H9 (cell line): ENCODE measurements around the gene ZNRF3. TPM values are rescaled to one million over a fixed set of nuclear protein-coding genes. Genes with fewer than 3 reads are reported as not detected.

ENCODE experiments used
- DNase-seq: peaks from one replicate; pipeline ENCODE4 v3.0.0-alpha.2; 2017
- H2AFZ ChIP-seq: one replicate; pipeline ENCODE4 v1.6.1; 2013; ENCODE audit warnings: mild to moderate bottlenecking, low read length, control low read depth, moderate library complexity
- H2AK5ac ChIP-seq: 2 replicates; pipeline ENCODE4 v1.6.1; 2013; ENCODE audit warnings: low read length, control low read depth, mixed read lengths; ENCODE audit not compliant: insufficient read length
- H2BK120ac ChIP-seq: one replicate; pipeline ENCODE4 v1.6.1; 2013; ENCODE audit warnings: low read depth, mild to moderate bottlenecking, low read length, control low read depth, inconsistent platforms; ENCODE audit not compliant: poor library complexity, severe bottlenecking
- H2BK12ac ChIP-seq: 2 replicates; pipeline ENCODE4 v1.6.1; 2013; ENCODE audit warnings: low read length, control low read depth, mixed read lengths, low read depth; ENCODE audit not compliant: insufficient read length
- H2BK15ac ChIP-seq: 2 replicates; pipeline ENCODE4 v1.6.1; 2013; ENCODE audit warnings: low read depth, low read length, control low read depth
- H2BK20ac ChIP-seq: one replicate; pipeline ENCODE4 v1.6.1; 2013; ENCODE audit warnings: low read depth, mild to moderate bottlenecking, low read length, control low read depth, inconsistent platforms; ENCODE audit not compliant: poor library complexity, severe bottlenecking
- H2BK5ac ChIP-seq: 2 replicates; pipeline ENCODE4 v1.6.1; 2013; ENCODE audit warnings: low read length, control low read depth, mixed read lengths; ENCODE audit not compliant: insufficient read length
- H3K14ac ChIP-seq: 2 replicates; pipeline ENCODE4 v1.6.1; 2013; ENCODE audit warnings: low read length, control low read depth; ENCODE audit not compliant: insufficient read depth
- H3K18ac ChIP-seq: 2 replicates; pipeline ENCODE4 v1.6.1; 2013; ENCODE audit warnings: low read depth, mild to moderate bottlenecking, mixed read lengths, low read length, control low read depth; ENCODE audit not compliant: insufficient read length
- H3K23ac ChIP-seq: 2 replicates; pipeline ENCODE4 v1.6.1; 2013; ENCODE audit warnings: low read length, control low read depth, mixed read lengths, low read depth; ENCODE audit not compliant: insufficient read length
- H3K23me2 ChIP-seq: 2 replicates; pipeline ENCODE4 v1.6.1; 2013; ENCODE audit warnings: low read depth, mild to moderate bottlenecking, mixed read lengths, low read length, control low read depth; ENCODE audit not compliant: insufficient read length, poor library complexity, severe bottlenecking
- H3K27ac ChIP-seq: 2 replicates; pipeline ENCODE4 v1.5.1; 2013; ENCODE audit warnings: low read length, control low read depth, mixed read lengths, low read depth; ENCODE audit not compliant: insufficient read length
- H3K27me3 ChIP-seq: 2 replicates; pipeline ENCODE4 v1.6.1; 2013; ENCODE audit warnings: low read length, control low read depth, inconsistent platforms; ENCODE audit not compliant: insufficient read depth
- H3K4ac ChIP-seq: 2 replicates; pipeline ENCODE4 v1.6.1; 2013; ENCODE audit warnings: low read depth, mild to moderate bottlenecking, control low read depth, inconsistent platforms, low read length, moderate library complexity
- H3K4me1 ChIP-seq: 2 replicates; pipeline ENCODE4 v1.6.1; 2013; ENCODE audit warnings: low read length, control low read depth, inconsistent platforms; ENCODE audit not compliant: insufficient read depth
- H3K4me2 ChIP-seq: 2 replicates; pipeline ENCODE4 v1.6.1; 2013; ENCODE audit warnings: low read length, control low read depth, mixed read lengths; ENCODE audit not compliant: insufficient read length, insufficient read depth
- H3K56ac ChIP-seq: 2 replicates; pipeline ENCODE4 v1.6.1; 2013; ENCODE audit warnings: low read depth, mild to moderate bottlenecking, mixed read lengths, low read length, control low read depth; ENCODE audit not compliant: insufficient read length
- H3K79me1 ChIP-seq: 2 replicates; pipeline ENCODE4 v1.6.1; 2013; ENCODE audit warnings: low read depth, mild to moderate bottlenecking, moderate library complexity, low read length, control low read depth, inconsistent platforms; ENCODE audit not compliant: insufficient read depth, poor library complexity, severe bottlenecking
- H3K79me2 ChIP-seq: 2 replicates; pipeline ENCODE4 v1.6.1; 2013; ENCODE audit warnings: low read length, control low read depth, inconsistent platforms; ENCODE audit not compliant: insufficient read depth
- H3K9ac ChIP-seq: 2 replicates; pipeline ENCODE4 v1.6.1; 2013; ENCODE audit warnings: low read length, control low read depth, mixed read lengths; ENCODE audit not compliant: insufficient read length; ENCODE audit errors: extremely low read depth
- H3K9me3 ChIP-seq: one replicate; pipeline ENCODE4 v1.6.1; 2013; ENCODE audit warnings: low read depth, low read length, inconsistent platforms; ENCODE audit not compliant: control insufficient read depth
- H3T11ph ChIP-seq: one replicate; pipeline ENCODE4 v1.6.1; 2013; ENCODE audit warnings: mild to moderate bottlenecking, low read length, control low read depth, inconsistent platforms
- H4K20me1 ChIP-seq: one replicate; pipeline ENCODE4 v1.6.1; 2013; ENCODE audit not compliant: control insufficient read depth, insufficient read length, insufficient read depth
- H4K5ac ChIP-seq: 2 replicates; pipeline ENCODE4 v1.6.1; 2013; ENCODE audit warnings: low read depth, mild to moderate bottlenecking, mixed read lengths, low read length, control low read depth; ENCODE audit not compliant: insufficient read length
- H4K8ac ChIP-seq: replicated peaks from 2 replicates; pipeline ENCODE4 v1.6.1; 2013; ENCODE audit warnings: low read length, control low read depth, mixed read lengths, low read depth; ENCODE audit not compliant: insufficient read length
- H4K91ac ChIP-seq: 2 replicates; pipeline ENCODE4 v1.6.1; 2013; ENCODE audit warnings: low read depth, mild to moderate bottlenecking, moderate library complexity, mixed read lengths, low read length, control low read depth; ENCODE audit not compliant: insufficient read length
- H3K27ac Mint-ChIP-seq, 3 experiments: 2 replicates in 2 of 3; 3 replicates in 1 of 3; pipeline ENCODE4 v1.8.0; 2020 to 2021; ENCODE audit warnings: mixed read lengths in 3 of 3, mild to moderate bottlenecking in 1 of 3, moderate library complexity in 1 of 3
- H3K27me3 Mint-ChIP-seq: 2 replicates; pipeline ENCODE4 v1.8.0; 2021; ENCODE audit warnings: low read depth, mild to moderate bottlenecking, moderate library complexity, mixed read lengths
- H3K36me3 Mint-ChIP-seq, 3 experiments: 2 replicates in 2 of 3; 3 replicates in 1 of 3; pipeline ENCODE4 v1.8.0; 2020 to 2021; ENCODE audit warnings: low read depth in 3 of 3, mixed read lengths in 3 of 3; ENCODE audit not compliant: insufficient read depth in 1 of 3
- H3K4me1 Mint-ChIP-seq, 2 experiments: 2 replicates each; pipeline ENCODE4 v1.8.0; 2020; ENCODE audit warnings: mixed read lengths in 2 of 2
- H3K4me3 Mint-ChIP-seq, 2 experiments: 2 replicates in 1 of 2; 3 replicates in 1 of 2; pipeline ENCODE4 v1.8.0; 2020 to 2021; ENCODE audit warnings: mild to moderate bottlenecking in 2 of 2, mixed read lengths in 2 of 2, moderate library complexity in 1 of 2
- H3K9me3 Mint-ChIP-seq, 2 experiments: 2 replicates in 1 of 2; 3 replicates in 1 of 2; pipeline ENCODE4 v1.8.0; 2020; ENCODE audit warnings: mild to moderate bottlenecking in 2 of 2, mixed read lengths in 2 of 2, moderate library complexity in 1 of 2
- WGBS: extraction: QIAGEN DNeasy Blood & Tissue Kit; methylation state at CpG from one replicate; pipeline ENCODE4 v1.1.7; 2013; ENCODE audit warnings: missing lambda C conversion rate, low lambda C conversion rate, mixed read lengths; ENCODE audit not compliant: insufficient read length; ENCODE audit errors: extremely low coverage; 5-methylcytosine and 5-hydroxymethylcytosine counted together
- total RNA-seq: library from RNA; stranded (reverse); gene quantifications from 2 replicates; pipeline ENCODE4 v1.2.1, GENCODE V29; 2021
- TF ChIP-seq, protein P1 (sequence below): fragments of 200-600 bp; sonication (generic); conservative IDR thresholded peaks from 3 replicates; pipeline ENCODE4 v1.8.0; 2021; ENCODE audit warnings: antibody characterized with exemption, mild to moderate bottlenecking

ZNRF3 gene
- total RNA-seq, 1 experiment from 2014 or later = 20.6 TPM

DNA sequence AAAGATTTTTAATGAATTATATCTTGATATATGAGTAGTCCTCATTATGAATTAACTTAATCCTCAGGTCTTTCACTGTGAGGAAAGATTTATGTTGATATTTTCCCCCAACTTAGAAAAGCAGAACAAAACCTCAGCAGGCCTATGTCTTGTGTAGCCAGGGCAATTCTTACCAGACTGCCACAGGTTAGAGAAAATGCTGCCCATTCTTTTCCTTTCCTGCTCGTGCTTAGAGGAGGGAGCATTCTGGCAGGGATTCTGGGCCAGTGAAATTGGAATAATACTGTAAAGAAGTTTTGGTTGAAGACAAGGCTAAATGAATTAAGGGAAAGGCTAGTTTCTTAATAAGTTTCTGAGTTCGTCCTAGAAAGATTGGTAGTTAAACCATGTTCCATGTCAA lies 56.6 kb downstream of the ZNRF3 start:
- H2BK120ac ChIP-seq = no peak overlapping the region
- H3K27ac ChIP-seq = no peak overlapping the region
- H3K27me3 ChIP-seq = no peaks in the 10 kb centered on the region
- no peak overlapping the region for H3K4ac ChIP-seq
- peaks cover 16% of the 10 kb centered on the region for H3K79me1 ChIP-seq
- H3K14ac ChIP-seq = no peak overlapping the region
- H4K91ac ChIP-seq = no peak overlapping the region
- no peak overlapping the region for H2AK5ac ChIP-seq
- H4K8ac ChIP-seq = no peak overlapping the region
- no peak overlapping the region for H2BK20ac ChIP-seq
- H3K4me2 ChIP-seq = no peak overlapping the region
- H3K27me3 Mint-ChIP-seq = no peaks in the 10 kb centered on the region
- H3K56ac ChIP-seq = no peak overlapping the region
- TF ChIP-seq, protein P1, sequence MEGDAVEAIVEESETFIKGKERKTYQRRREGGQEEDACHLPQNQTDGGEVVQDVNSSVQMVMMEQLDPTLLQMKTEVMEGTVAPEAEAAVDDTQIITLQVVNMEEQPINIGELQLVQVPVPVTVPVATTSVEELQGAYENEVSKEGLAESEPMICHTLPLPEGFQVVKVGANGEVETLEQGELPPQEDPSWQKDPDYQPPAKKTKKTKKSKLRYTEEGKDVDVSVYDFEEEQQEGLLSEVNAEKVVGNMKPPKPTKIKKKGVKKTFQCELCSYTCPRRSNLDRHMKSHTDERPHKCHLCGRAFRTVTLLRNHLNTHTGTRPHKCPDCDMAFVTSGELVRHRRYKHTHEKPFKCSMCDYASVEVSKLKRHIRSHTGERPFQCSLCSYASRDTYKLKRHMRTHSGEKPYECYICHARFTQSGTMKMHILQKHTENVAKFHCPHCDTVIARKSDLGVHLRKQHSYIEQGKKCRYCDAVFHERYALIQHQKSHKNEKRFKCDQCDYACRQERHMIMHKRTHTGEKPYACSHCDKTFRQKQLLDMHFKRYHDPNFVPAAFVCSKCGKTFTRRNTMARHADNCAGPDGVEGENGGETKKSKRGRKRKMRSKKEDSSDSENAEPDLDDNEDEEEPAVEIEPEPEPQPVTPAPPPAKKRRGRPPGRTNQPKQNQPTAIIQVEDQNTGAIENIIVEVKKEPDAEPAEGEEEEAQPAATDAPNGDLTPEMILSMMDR = no peak
- H2BK5ac ChIP-seq = no peak overlapping the region
- no peak overlapping the region for H3K23ac ChIP-seq
- no peaks in the 10 kb centered on the region for H3K9me3 ChIP-seq
- H3K9ac ChIP-seq = no peak overlapping the region
- peaks cover 12% of the 10 kb centered on the region for H3K4me1 ChIP-seq
- peaks cover 64 to 74% of the 10 kb centered on the region in 2 experiments for H3K4me1 Mint-ChIP-seq
- no CpG with 5 or more reads among the region's 2 CpGs for WGBS
- H3K79me2 ChIP-seq = peaks cover 14% of the 10 kb centered on the region; the same call in 1 of the 2 replicates
- H4K20me1 ChIP-seq = no peaks in the 10 kb centered on the region
- H3T11ph ChIP-seq = no peak overlapping the region
- DNase-seq = no peak
- no peaks in the 10 kb centered on the region for H3K9me3 Mint-ChIP-seq
- H2BK12ac ChIP-seq = no peak overlapping the region
- H3K23me2 ChIP-seq = no peaks in the 10 kb centered on the region
- no peak overlapping the region for H2AFZ ChIP-seq
- H3K36me3 Mint-ChIP-seq = peaks cover under 1 to 4% (median 3%) of the 10 kb centered on the region in 3 experiments; a peak in 4 of 7 replicates
- no peak overlapping the region; a peak in 1 of 5 replicates for H3K4me3 Mint-ChIP-seq
- no peak overlapping the region for H3K18ac ChIP-seq
- no peak overlapping the region for H4K5ac ChIP-seq
- H3K27ac Mint-ChIP-seq = peak overlapping the region; percentile 27 to 95 (median 87); a peak in 6 of 7 replicates
- H2BK15ac ChIP-seq = no peak overlapping the region
